ENCODE data around the gene MEPCE.
"Not testable (repeated sequence)": the region's sequence is repeated elsewhere in the genome, so short reads cannot be mapped to it uniquely, and the experiment has no call there.

The MEPCE gene

GRCh38 chr7:100434297-100435144 lies 4.9 kb downstream of the MEPCE start:
- no peak for DNase-seq

GRCh38 chr7:100435401-100436304 lies 6.0 kb downstream of the MEPCE start:
- DNase-seq: peak in 4 of 5 donors; percentile 34 to 66 (median 41)

GRCh38 chr7:100437150-100438100 lies 7.8 kb downstream of the MEPCE start:
- DNase-seq: no peak

- no peak for DNase-seq
Measured at GRCh38 chr7:100438172-100438571, 8.5 kb downstream of the MEPCE start.

- not testable (repeated sequence) for DNase-seq
Measured at GRCh38 chr7:100438731-100439130, 9.1 kb downstream of the MEPCE start.

- not testable (repeated sequence) for DNase-seq
Measured at GRCh38 chr7:100439244-100439643, 9.6 kb downstream of the MEPCE start.

- DNase-seq: no peak
Measured at GRCh38 chr7:100441641-100442535, 12.3 kb downstream of the MEPCE start.

- DNase-seq: no peak
Measured at GRCh38 chr7:100443096-100443840, 13.6 kb downstream of the MEPCE start.

GRCh38 chr7:100444311-100445278 lies 15.0 kb downstream of the MEPCE start:
- no peak for DNase-seq

- DNase-seq: no peak
Measured at GRCh38 chr7:100446040-100446439, 16.4 kb downstream of the MEPCE start.

- DNase-seq: not testable (repeated sequence)
Measured at GRCh38 chr7:100447363-100447762, 17.7 kb downstream of the MEPCE start.

GRCh38 chr7:100449190-100449795 lies 19.7 kb downstream of the MEPCE start:
- no peak for DNase-seq

GRCh38 chr7:100452513-100452912 lies 22.9 kb downstream of the MEPCE start:
- no peak for DNase-seq

GRCh38 chr7:100453854-100454253 lies 24.2 kb downstream of the MEPCE start:
- DNase-seq: not testable (repeated sequence)

GRCh38 chr7:100455206-100455605 lies 25.6 kb downstream of the MEPCE start:
- no peak for DNase-seq

GRCh38 chr7:100456562-100456961 lies 26.9 kb downstream of the MEPCE start:
- no peak for DNase-seq

- no peak for DNase-seq
Measured at GRCh38 chr7:100457033-100457432, 27.4 kb downstream of the MEPCE start.

- no peak for DNase-seq
Measured at GRCh38 chr7:100464210-100464660, 34.6 kb downstream of the MEPCE start, which contains the start of gene SPACDR. TSS of gene SPACDR (minus strand) at chr7:100464260. CDS start at chr7:100464025, 235 bp downstream.

GRCh38 chr7:100464791-100465190 lies 35.2 kb downstream of the MEPCE start:
- DNase-seq: no peak

Measured in T-helper 1 cell (primary cell).